Measurements from ENCODE around the gene OR2K2. TPM values are rescaled to one million over a fixed set of nuclear protein-coding genes. Genes with fewer than 3 reads are reported as not detected.
A peak's percentile ranks its signal among the peaks of the same experiment; 100 is the strongest.

The OR2K2 gene, protein sequence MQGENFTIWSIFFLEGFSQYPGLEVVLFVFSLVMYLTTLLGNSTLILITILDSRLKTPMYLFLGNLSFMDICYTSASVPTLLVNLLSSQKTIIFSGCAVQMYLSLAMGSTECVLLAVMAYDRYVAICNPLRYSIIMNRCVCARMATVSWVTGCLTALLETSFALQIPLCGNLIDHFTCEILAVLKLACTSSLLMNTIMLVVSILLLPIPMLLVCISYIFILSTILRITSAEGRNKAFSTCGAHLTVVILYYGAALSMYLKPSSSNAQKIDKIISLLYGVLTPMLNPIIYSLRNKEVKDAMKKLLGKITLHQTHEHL
- total RNA-seq: not detected
- not detected for total RNA-seq (2013)
- total RNA-seq: 0 to 0.09 (median 0) reads per million in 29 experiments

DNA sequence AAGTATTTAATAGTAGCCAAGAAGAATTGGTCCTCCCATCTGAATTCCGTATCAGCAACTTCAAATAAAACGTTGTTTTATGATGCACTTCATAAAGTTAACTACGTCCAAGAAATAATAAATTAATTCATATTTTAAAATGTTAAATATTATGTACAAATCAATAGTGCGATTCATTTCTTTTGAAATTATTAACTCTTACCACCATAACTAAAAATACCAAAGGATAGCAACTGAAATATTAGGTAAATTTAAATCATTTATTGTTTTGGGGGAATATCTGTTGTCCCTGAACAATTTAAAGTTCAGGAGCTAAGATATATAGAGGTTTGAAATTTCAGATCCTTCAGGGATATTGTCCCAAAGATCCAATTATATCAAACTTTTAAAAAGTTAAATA, at the start of gene OR2K2:
OR2K2 (minus strand) TSS at position 101 of the 400 bp plus-strand sequence. CDS start 1,791 bp downstream, outside the sequence.
- H3K27me3 Mint-ChIP-seq: peaks cover 9 to 19% of the 10 kb centered on the region in 2 donors
- Histone ChIP-seq H3K4me1 (ENCODE audit: control insufficient read depth in 1 of 2, extremely low read depth in 1 of 2, insufficient read depth in 2 of 2, low read length in 2 of 2) (peaks cover 0 to 10% of the 10 kb centered on the region in 2 experiments), H3K27ac (ENCODE audit: low read length) (no peak within 1 kb of the TSS), H3K4me3 (ENCODE audit: control insufficient read depth in 1 of 2, extremely low read depth in 1 of 2, low read length in 1 of 2) (no peak within 1 kb of the TSS), H3K27me3 (replicated peaks in 1 of 2; ENCODE audit: control insufficient read depth in 2 of 2, extremely low read depth in 1 of 2, insufficient read depth in 2 of 2, low read length in 1 of 2) (peaks cover 0 to 8% of the 10 kb centered on the region in 2 experiments), H3K9me3 (no peaks in the 10 kb centered on the region), H3K36me3 (ENCODE audit: control insufficient read depth in 2 of 2, extremely low read depth in 1 of 2, insufficient read depth in 1 of 2, low read length in 1 of 2) (no peaks in the 10 kb centered on the region)
- H3K27ac Mint-ChIP-seq: no peak within 1 kb of the TSS
- WGBS (ENCODE audit: insufficient coverage): no CpG with 5 or more reads among the region's 4 CpGs
- ChIA-PET CTCF (no interaction called here), POLR2A (no interaction called here)
- peaks cover 0 to 3% (median 0%) of the 10 kb centered on the region in 3 donors for H3K9me3 Mint-ChIP-seq
- H3K4me1 Mint-ChIP-seq: peaks cover 11 to 14% (median 13%) of the 10 kb centered on the region in 3 donors
- H3K36me3 Mint-ChIP-seq: no peaks in the 10 kb centered on the region
- ATAC-seq (replicated peaks in 1 of 4): no peak
- H3K4me3 Mint-ChIP-seq: no peak within 1 kb of the TSS
- DNase-seq: no peak

DNA sequence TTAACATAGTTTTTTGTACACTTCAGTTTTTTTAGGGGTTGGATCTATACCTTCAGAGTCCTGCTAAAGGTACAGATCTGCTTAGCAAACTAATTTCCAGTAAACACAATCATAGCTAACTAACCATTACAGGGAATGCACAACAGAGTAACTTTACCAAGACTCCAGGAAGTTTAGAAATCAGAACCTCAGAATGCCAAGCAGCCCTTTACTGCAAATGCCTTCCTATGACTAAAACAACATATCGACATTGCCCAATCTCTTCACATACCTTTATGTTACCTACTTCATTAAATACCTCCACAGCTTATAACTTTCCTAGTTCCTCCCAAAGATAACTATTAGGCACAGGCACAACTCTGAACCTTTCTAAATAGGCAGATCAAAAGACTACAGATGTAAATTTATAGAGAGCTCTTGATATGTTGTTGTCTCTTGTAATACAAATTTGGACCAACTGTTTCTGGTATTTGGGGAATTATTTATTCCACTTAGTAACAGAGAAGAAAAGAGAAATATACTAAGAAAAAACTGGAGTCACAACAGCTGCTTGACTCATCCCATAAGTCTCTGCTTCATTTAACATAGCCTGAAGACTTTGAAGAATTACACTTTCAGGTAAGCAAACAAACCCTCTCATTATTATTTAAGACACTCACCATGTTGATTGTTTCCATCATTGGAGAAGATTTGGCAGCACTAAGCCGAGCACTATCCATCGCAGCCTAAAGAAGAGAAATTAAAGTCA, 46.0 kb upstream of the OR2K2 start:
- no peaks in the 10 kb centered on the region for H3K4me1 Mint-ChIP-seq
- H3K4me3 ChIP-seq (ENCODE audit: control insufficient read depth in 1 of 2, extremely low read depth in 1 of 2, low read length in 1 of 2): no peak overlapping the region
- no peak for ATAC-seq (replicated peaks in 1 of 4)
- no peaks in the 10 kb centered on the region for H3K27me3 ChIP-seq (replicated peaks in 1 of 2; ENCODE audit: control insufficient read depth in 2 of 2, extremely low read depth in 1 of 2, insufficient read depth in 2 of 2, low read length in 1 of 2)
- H3K9me3 Mint-ChIP-seq: no peaks in the 10 kb centered on the region
- no peak overlapping the region for H3K27ac ChIP-seq (ENCODE audit: low read length)
- ChIA-PET CTCF (no interaction called here), POLR2A (interaction anchor here in 1 of 2 donors (0.8 kb wide), 1 partner anchor 1380 kb away, joined by 3 read pairs; no protein-coding TSS in a partner anchor)
- peaks cover 6 to 55% of the 10 kb centered on the region in 2 donors for H3K36me3 ChIP-seq (ENCODE audit: control insufficient read depth in 2 of 2, extremely low read depth in 1 of 2, insufficient read depth in 1 of 2, low read length in 1 of 2)
- no peaks in the 10 kb centered on the region for H3K4me1 ChIP-seq (ENCODE audit: control insufficient read depth in 1 of 2, extremely low read depth in 1 of 2, insufficient read depth in 2 of 2, low read length in 2 of 2)
- H3K4me3 Mint-ChIP-seq: no peak overlapping the region
- H3K9me3 ChIP-seq: no peaks in the 10 kb centered on the region
- no peak for DNase-seq
- 96% methylated on average over 3 of the region's 3 CpGs for WGBS (ENCODE audit: insufficient coverage)
- no peaks in the 10 kb centered on the region for H3K27me3 Mint-ChIP-seq
- peak overlapping the region in 1 of 2 donors; percentile 46 for H3K27ac Mint-ChIP-seq
- H3K36me3 Mint-ChIP-seq: peaks cover 80% of the 10 kb centered on the region

DNA sequence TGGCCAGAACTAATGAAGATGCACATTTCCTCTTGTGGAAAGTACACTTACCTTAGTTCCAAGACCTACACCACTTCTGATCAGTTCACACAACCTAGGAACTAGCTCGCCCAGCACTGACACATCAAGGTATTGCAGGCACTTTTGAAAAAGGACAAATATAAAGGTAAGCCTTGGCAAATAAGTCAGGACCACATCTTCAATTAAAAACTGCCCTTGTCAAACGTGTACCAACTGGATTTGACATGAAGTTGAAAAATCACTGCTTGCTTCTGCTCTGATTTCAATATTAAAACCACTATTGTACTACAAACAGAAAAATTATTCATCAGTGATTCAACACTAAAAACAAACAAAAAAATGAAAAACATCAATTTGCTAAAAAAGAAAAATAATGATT, 45.0 kb upstream of the OR2K2 start:
- Mint-ChIP-seq H3K9me3 (no peaks in the 10 kb centered on the region), H3K27me3 (no peaks in the 10 kb centered on the region), H3K27ac (no peak overlapping the region), H3K4me1 (no peaks in the 10 kb centered on the region), H3K36me3 (peaks cover 81% of the 10 kb centered on the region), H3K4me3 (no peak overlapping the region)
- DNase-seq (no peak), ATAC-seq (replicated peaks in 1 of 4) (no peak)
- Histone ChIP-seq H3K36me3 (ENCODE audit: control insufficient read depth in 2 of 2, extremely low read depth in 1 of 2, insufficient read depth in 1 of 2, low read length in 1 of 2) (peaks cover 8 to 63% of the 10 kb centered on the region in 2 donors), H3K9me3 (no peaks in the 10 kb centered on the region), H3K27me3 (replicated peaks in 1 of 2; ENCODE audit: control insufficient read depth in 2 of 2, extremely low read depth in 1 of 2, insufficient read depth in 2 of 2, low read length in 1 of 2) (no peaks in the 10 kb centered on the region), H3K4me3 (ENCODE audit: control insufficient read depth in 1 of 2, extremely low read depth in 1 of 2, low read length in 1 of 2) (no peak overlapping the region), H3K4me1 (ENCODE audit: control insufficient read depth in 1 of 2, extremely low read depth in 1 of 2, insufficient read depth in 2 of 2, low read length in 2 of 2) (no peaks in the 10 kb centered on the region), H3K27ac (ENCODE audit: low read length) (no peak overlapping the region)
- ChIA-PET POLR2A (interaction anchor here in 1 of 2 donors (0.8 kb wide), 1 partner anchor 1381 kb away, joined by 3 read pairs; no protein-coding TSS in a partner anchor), CTCF (no interaction called here)
- 100% methylated on average over 1 of the region's 2 CpGs for WGBS (ENCODE audit: insufficient coverage)

DNA sequence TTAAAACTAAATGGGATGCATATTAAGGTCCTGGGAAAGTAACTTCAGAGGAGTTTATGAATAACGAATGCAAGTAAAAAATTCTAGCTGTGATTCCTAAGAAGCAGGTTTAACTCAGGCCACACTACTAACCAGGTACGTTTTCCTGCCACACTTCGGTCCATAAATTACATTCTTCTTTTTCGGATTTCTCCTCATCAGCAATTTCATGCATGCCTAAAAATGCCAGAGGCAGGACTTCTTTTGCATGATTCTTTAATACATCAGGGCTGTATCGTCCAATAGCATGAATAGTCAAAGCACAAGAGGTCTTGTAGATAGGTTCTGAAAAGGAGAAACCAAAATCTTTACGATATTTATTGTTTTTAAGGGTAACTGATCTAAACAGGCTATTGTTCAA, 42.3 kb upstream of the OR2K2 start:
- no peaks in the 10 kb centered on the region for H3K4me1 Mint-ChIP-seq
- ChIA-PET POLR2A (no interaction called here), CTCF (no interaction called here)
- H3K36me3 Mint-ChIP-seq: peaks cover 90% of the 10 kb centered on the region
- no peak overlapping the region for H3K27ac Mint-ChIP-seq
- WGBS (ENCODE audit: insufficient coverage): 100% methylated on average over 5 of the region's 6 CpGs
- Histone ChIP-seq H3K9me3 (no peaks in the 10 kb centered on the region), H3K4me1 (ENCODE audit: control insufficient read depth in 1 of 2, extremely low read depth in 1 of 2, insufficient read depth in 2 of 2, low read length in 2 of 2) (no peaks in the 10 kb centered on the region), H3K4me3 (ENCODE audit: control insufficient read depth in 1 of 2, extremely low read depth in 1 of 2, low read length in 1 of 2) (no peak overlapping the region), H3K27me3 (replicated peaks in 1 of 2; ENCODE audit: control insufficient read depth in 2 of 2, extremely low read depth in 1 of 2, insufficient read depth in 2 of 2, low read length in 1 of 2) (no peaks in the 10 kb centered on the region), H3K36me3 (ENCODE audit: control insufficient read depth in 2 of 2, extremely low read depth in 1 of 2, insufficient read depth in 1 of 2, low read length in 1 of 2) (peaks cover 8 to 75% of the 10 kb centered on the region in 2 donors), H3K27ac (ENCODE audit: low read length) (no peak overlapping the region)
- DNase-seq (no peak), ATAC-seq (replicated peaks in 1 of 4) (no peak)
- H3K4me3 Mint-ChIP-seq: no peak overlapping the region
- no peaks in the 10 kb centered on the region for H3K27me3 Mint-ChIP-seq
- H3K9me3 Mint-ChIP-seq: no peaks in the 10 kb centered on the region

DNA sequence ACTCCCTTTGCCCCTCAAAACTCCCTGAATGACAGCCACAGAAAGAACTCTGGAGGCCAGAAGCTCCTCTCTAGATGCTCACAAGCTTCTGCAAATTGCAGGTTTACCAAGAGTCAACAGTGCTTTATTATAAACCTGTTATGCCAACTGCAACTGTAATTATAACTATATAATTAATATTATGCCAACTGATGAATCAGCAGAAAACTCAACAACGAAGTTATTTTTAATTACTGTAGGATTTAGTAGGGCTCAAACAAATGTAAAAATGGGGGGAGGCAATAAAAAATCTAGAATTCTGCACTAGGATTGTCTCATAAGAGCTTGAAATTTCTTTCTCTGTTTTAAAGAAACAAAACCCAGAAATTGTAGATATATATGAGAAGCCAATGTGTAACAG, 37.0 kb upstream of the OR2K2 start:
- H3K9me3 ChIP-seq: no peaks in the 10 kb centered on the region
- no peak for DNase-seq
- no CpG with 5 or more reads among the region's 1 CpG for WGBS (ENCODE audit: insufficient coverage)
- Mint-ChIP-seq H3K9me3 (no peaks in the 10 kb centered on the region), H3K36me3 (peaks cover 80% of the 10 kb centered on the region), H3K4me1 (no peaks in the 10 kb centered on the region), H3K4me3 (no peak overlapping the region), H3K27me3 (no peaks in the 10 kb centered on the region), H3K27ac (no peak overlapping the region)
- no peak for ATAC-seq (replicated peaks in 1 of 4)
- no peak overlapping the region for H3K4me3 ChIP-seq (ENCODE audit: control insufficient read depth in 1 of 2, extremely low read depth in 1 of 2, low read length in 1 of 2)
- H3K27ac ChIP-seq (ENCODE audit: low read length): no peak overlapping the region
- no peaks in the 10 kb centered on the region for H3K4me1 ChIP-seq (ENCODE audit: control insufficient read depth in 1 of 2, extremely low read depth in 1 of 2, insufficient read depth in 2 of 2, low read length in 2 of 2)
- peaks cover 8 to 61% of the 10 kb centered on the region in 2 donors for H3K36me3 ChIP-seq (ENCODE audit: control insufficient read depth in 2 of 2, extremely low read depth in 1 of 2, insufficient read depth in 1 of 2, low read length in 1 of 2)
- POLR2A ChIA-PET: no interaction called here
- CTCF ChIA-PET: no interaction called here
- no peaks in the 10 kb centered on the region for H3K27me3 ChIP-seq (replicated peaks in 1 of 2; ENCODE audit: control insufficient read depth in 2 of 2, extremely low read depth in 1 of 2, insufficient read depth in 2 of 2, low read length in 1 of 2)

DNA sequence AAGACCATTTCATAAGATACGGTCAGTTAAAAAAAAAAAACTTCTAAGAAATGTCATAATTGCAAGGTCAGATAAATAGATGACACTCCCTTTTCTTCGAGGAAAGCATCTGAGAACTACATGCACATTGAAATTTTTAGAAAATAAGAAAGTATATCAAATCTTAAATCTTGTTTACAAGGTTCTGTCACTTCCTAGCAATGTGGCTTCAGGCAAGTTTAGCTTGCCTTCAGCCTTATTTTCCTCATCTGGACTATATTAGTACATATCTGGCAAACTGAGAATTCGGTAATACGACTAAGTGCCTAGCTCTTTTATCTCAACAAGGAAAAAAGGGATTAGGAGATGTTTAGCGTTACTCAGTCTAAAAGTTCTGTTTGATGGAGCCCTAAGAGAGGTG, 32.5 kb upstream of the OR2K2 start:
- Histone ChIP-seq H3K36me3 (ENCODE audit: control insufficient read depth in 2 of 2, extremely low read depth in 1 of 2, insufficient read depth in 1 of 2, low read length in 1 of 2) (peaks cover 0 to 27% of the 10 kb centered on the region in 2 donors), H3K27me3 (replicated peaks in 1 of 2; ENCODE audit: control insufficient read depth in 2 of 2, extremely low read depth in 1 of 2, insufficient read depth in 2 of 2, low read length in 1 of 2) (no peaks in the 10 kb centered on the region), H3K27ac (ENCODE audit: low read length) (no peak overlapping the region), H3K4me3 (ENCODE audit: control insufficient read depth in 1 of 2, extremely low read depth in 1 of 2, low read length in 1 of 2) (no peak overlapping the region), H3K9me3 (no peaks in the 10 kb centered on the region), H3K4me1 (ENCODE audit: control insufficient read depth in 1 of 2, extremely low read depth in 1 of 2, insufficient read depth in 2 of 2, low read length in 2 of 2) (no peaks in the 10 kb centered on the region)
- no peak overlapping the region for H3K27ac Mint-ChIP-seq
- H3K36me3 Mint-ChIP-seq: peaks cover 59% of the 10 kb centered on the region
- no peaks in the 10 kb centered on the region for H3K27me3 Mint-ChIP-seq
- no peak for ATAC-seq (replicated peaks in 1 of 4)
- H3K9me3 Mint-ChIP-seq: no peaks in the 10 kb centered on the region
- DNase-seq: no peak
- POLR2A ChIA-PET: no interaction called here
- H3K4me3 Mint-ChIP-seq: no peak overlapping the region
- H3K4me1 Mint-ChIP-seq: no peaks in the 10 kb centered on the region
- CTCF ChIA-PET: no interaction called here
- no CpG with 5 or more reads among the region's 5 CpGs for WGBS (ENCODE audit: insufficient coverage)
